Neuronal stem cell (in vitro differentiated cells): ENCODE results near the gene CST6.

Experiments
- DNase-seq: peaks from one replicate; pipeline ENCODE4 v3.0.0-alpha.2; 2013; ENCODE audit warnings: low spot score
- H2AFZ ChIP-seq: one replicate; pipeline ENCODE4 v1.6.1; 2013; ENCODE audit warnings: mild to moderate bottlenecking, low read length, inconsistent platforms
- H2AK5ac ChIP-seq: 2 replicates; pipeline ENCODE4 v1.6.1; 2013; ENCODE audit warnings: low read depth, mild to moderate bottlenecking, inconsistent platforms, low read length, moderate library complexity, mixed read lengths
- H2BK120ac ChIP-seq: 2 replicates; pipeline ENCODE4 v1.6.1; 2013; ENCODE audit warnings: low read depth, mild to moderate bottlenecking, inconsistent platforms, low read length, moderate library complexity, mixed read lengths
- H2BK12ac ChIP-seq: one replicate; pipeline ENCODE4 v1.6.1; 2013; ENCODE audit warnings: low read length, inconsistent platforms
- H2BK15ac ChIP-seq: 2 replicates; pipeline ENCODE4 v1.6.1; 2013; ENCODE audit warnings: mild to moderate bottlenecking, low read length, inconsistent platforms, mixed read lengths
- H2BK5ac ChIP-seq: one replicate; pipeline ENCODE4 v1.6.1; 2013; ENCODE audit warnings: inconsistent platforms, mild to moderate bottlenecking, low read length, moderate library complexity
- H3K14ac ChIP-seq: one replicate; pipeline ENCODE4 v1.6.1; 2013; ENCODE audit warnings: low read length, inconsistent platforms
- H3K18ac ChIP-seq: 2 replicates; pipeline ENCODE4 v1.6.1; 2013; ENCODE audit warnings: low read length, inconsistent platforms
- H3K23ac ChIP-seq: 2 replicates; pipeline ENCODE4 v1.6.1; 2013; ENCODE audit warnings: low read depth, mild to moderate bottlenecking, mixed read lengths, low read length, inconsistent platforms; ENCODE audit not compliant: poor library complexity
- H3K27ac ChIP-seq: replicated peaks from 3 replicates; pipeline ENCODE4 v1.5.1; 2013; ENCODE audit warnings: low read length, inconsistent platforms
- H3K27me3 ChIP-seq, 3 experiments: 2 replicates each; pipeline ENCODE4 v1.6.1; 2013; ENCODE audit warnings: low read length in 3 of 3, mild to moderate bottlenecking in 2 of 3, inconsistent platforms in 1 of 3, low read depth in 1 of 3, mixed read lengths in 1 of 3, moderate library complexity in 1 of 3; ENCODE audit not compliant: control insufficient read depth in 3 of 3, insufficient read depth in 3 of 3
- H3K36me3 ChIP-seq, 2 donors: replicated peaks in 1 of 2; 2 replicates each; pipeline ENCODE4 v1.6.1; 2013; ENCODE audit warnings: low read length in 2 of 2; ENCODE audit not compliant: control insufficient read depth in 2 of 2, insufficient read depth in 2 of 2
- H3K4ac ChIP-seq: 2 replicates; pipeline ENCODE4 v1.6.1; 2013; ENCODE audit warnings: inconsistent platforms, mild to moderate bottlenecking, low read length, moderate library complexity
- H3K4me1 ChIP-seq, 2 donors: 1 replicate in 1 of 2; 2 replicates in 1 of 2; pipeline ENCODE4 v1.6.1; 2013; ENCODE audit warnings: low read length in 2 of 2, low read depth in 1 of 2; ENCODE audit not compliant: control insufficient read depth in 2 of 2, insufficient read depth in 1 of 2
- H3K4me2 ChIP-seq: one replicate; pipeline ENCODE4 v1.6.1; 2013; ENCODE audit warnings: mild to moderate bottlenecking, low read length, inconsistent platforms; ENCODE audit not compliant: insufficient read depth, poor library complexity, severe bottlenecking
- H3K4me3 ChIP-seq, 2 donors: 2 replicates each; pipeline ENCODE4 v1.5.1; 2013; ENCODE audit warnings: low read length in 2 of 2, mild to moderate bottlenecking in 2 of 2, inconsistent platforms in 1 of 2, moderate library complexity in 1 of 2
- H3K79me1 ChIP-seq: one replicate; pipeline ENCODE4 v1.6.1; 2013; ENCODE audit warnings: low read depth, mild to moderate bottlenecking, inconsistent platforms, low read length, moderate library complexity
- H3K9ac ChIP-seq: one replicate; pipeline ENCODE4 v1.6.1; 2013; ENCODE audit warnings: mild to moderate bottlenecking, low read depth, low read length, inconsistent platforms; ENCODE audit not compliant: poor library complexity
- H3K9me3 ChIP-seq, 2 donors: replicated peaks in 1 of 2; 2 replicates each; pipeline versions ENCODE3 to v1.6.1; 2013; ENCODE audit warnings: low read length in 2 of 2, mild to moderate bottlenecking in 2 of 2, inconsistent platforms in 1 of 2, low read depth in 1 of 2, mixed read lengths in 1 of 2, moderate library complexity in 1 of 2; ENCODE audit not compliant: control insufficient read depth in 2 of 2, insufficient read depth in 1 of 2
- H4K8ac ChIP-seq: one replicate; pipeline ENCODE4 v1.6.1; 2013; ENCODE audit warnings: low read depth, mild to moderate bottlenecking, inconsistent platforms, low read length, moderate library complexity
- H4K91ac ChIP-seq: one replicate; pipeline ENCODE4 v1.6.1; 2013; ENCODE audit warnings: low read length, low read depth, mild to moderate bottlenecking, inconsistent platforms; ENCODE audit not compliant: poor library complexity
- WGBS, 2 donors: extraction: QIAGEN DNeasy Blood & Tissue Kit; methylation state at CpG; one replicate each; pipeline ENCODE4 v1.1.7; 2013; ENCODE audit warnings: missing lambda C conversion rate in 2 of 2, mixed read lengths in 1 of 2; ENCODE audit not compliant: insufficient read length in 2 of 2, insufficient replicate concordance in 1 of 2; ENCODE audit errors: extremely low coverage in 2 of 2; 5-methylcytosine and 5-hydroxymethylcytosine counted together

CST6 gene

GRCh38 chr11:66016793-66017177 is 5.0 kb downstream of the CST6 start:
- H2BK15ac ChIP-seq = peak overlapping the region; percentile 49
- H2AFZ ChIP-seq = no peak overlapping the region
- H3K4me2 ChIP-seq = no peak overlapping the region
- H3K27me3 ChIP-seq = peaks cover 0 to 65% (median 15%) of the 10 kb centered on the region in 3 experiments
- H3K14ac ChIP-seq = no peak overlapping the region
- no peak overlapping the region for H4K91ac ChIP-seq
- no peak overlapping the region for H2BK120ac ChIP-seq
- H3K23ac ChIP-seq = no peak overlapping the region
- no peak overlapping the region for H2BK12ac ChIP-seq
- H4K8ac ChIP-seq = no peak overlapping the region
- no peaks in the 10 kb centered on the region for H3K36me3 ChIP-seq
- peaks cover 2 to 3% of the 10 kb centered on the region in 2 donors for H3K4me1 ChIP-seq
- peak overlapping the region; percentile 56 for H2AK5ac ChIP-seq
- H2BK5ac ChIP-seq = no peak overlapping the region
- no CpG with 5 or more reads among the region's 10 CpGs for WGBS, 2 donors
- no peak overlapping the region for H3K4ac ChIP-seq
- DNase-seq = no peak
- no peaks in the 10 kb centered on the region for H3K79me1 ChIP-seq
- H3K27ac ChIP-seq = no peak overlapping the region
- no peak overlapping the region for H3K9ac ChIP-seq
- no peaks in the 10 kb centered on the region for H3K9me3 ChIP-seq
- no peak overlapping the region for H3K18ac ChIP-seq
- no peak overlapping the region for H3K4me3 ChIP-seq

- 100% methylated on average over 2 of the region's 4 CpGs; no CpG with 5 or more reads in 1 of the 2 donors for WGBS, 2 donors
- Histone ChIP-seq H3K14ac (no peak overlapping the region), H2BK120ac (no peak overlapping the region), H3K18ac (no peak overlapping the region), H2BK12ac (no peak overlapping the region), H3K36me3 (no peaks in the 10 kb centered on the region), H3K4me1 (peaks cover 2 to 3% of the 10 kb centered on the region in 2 donors), H3K79me1 (no peaks in the 10 kb centered on the region), H3K4me2 (no peak overlapping the region), H4K8ac (no peak overlapping the region), H4K91ac (no peak overlapping the region), H3K23ac (no peak overlapping the region), H2BK15ac (no peak overlapping the region), H2AFZ (no peak overlapping the region), H3K27ac (no peak overlapping the region), H2BK5ac (no peak overlapping the region), H3K4me3 (no peak overlapping the region), H3K9me3 (no peaks in the 10 kb centered on the region), H3K9ac (no peak overlapping the region), H3K4ac (no peak overlapping the region), H2AK5ac (no peak overlapping the region), H3K27me3 (peaks cover 0 to 61% (median 10%) of the 10 kb centered on the region in 3 experiments)
- no peak for DNase-seq
These were observed 5.5 kb downstream of the CST6 start for GRCh38 chr11:66017321-66017720.

GRCh38 chr11:66020212-66020611 is 8.4 kb downstream of the CST6 start:
- WGBS, 2 donors = no CpG with 5 or more reads among the region's 8 CpGs

GRCh38 chr11:66020618-66021357 is 9.0 kb downstream of the CST6 start:
- H3K79me1 ChIP-seq = no peaks in the 10 kb centered on the region
- H2AFZ ChIP-seq = peak overlapping the region; percentile 22
- no peak overlapping the region for H2BK12ac ChIP-seq
- peak overlapping the region; percentile 75 for H2AK5ac ChIP-seq
- peak overlapping the region; percentile 49 for H2BK15ac ChIP-seq
- H3K4me1 ChIP-seq = peaks cover 0 to 2% of the 10 kb centered on the region in 2 donors
- peak overlapping the region; percentile 44 for H3K9ac ChIP-seq
- no peak overlapping the region for H4K91ac ChIP-seq
- H2BK5ac ChIP-seq = no peak overlapping the region
- no peak overlapping the region for H3K14ac ChIP-seq
- no peak for DNase-seq
- H3K27me3 ChIP-seq = peaks cover 0 to 41% (median 13%) of the 10 kb centered on the region in 3 experiments
- no peak overlapping the region for H3K27ac ChIP-seq
- no peak overlapping the region for H4K8ac ChIP-seq
- no peak overlapping the region for H2BK120ac ChIP-seq
- H3K36me3 ChIP-seq = no peaks in the 10 kb centered on the region
- H3K23ac ChIP-seq = peak overlapping the region; percentile 89
- H3K4me2 ChIP-seq = no peak overlapping the region
- H3K18ac ChIP-seq = no peak overlapping the region
- no peak overlapping the region for H3K4ac ChIP-seq
- H3K9me3 ChIP-seq = no peaks in the 10 kb centered on the region
- no peak overlapping the region for H3K4me3 ChIP-seq
- WGBS, 2 donors = no CpG with 5 or more reads among the region's 25 CpGs

More at GRCh38 chr11:66020212-66020611, 8.4 kb downstream of the CST6 start:
- Histone ChIP-seq H3K9ac (no peak overlapping the region), H2AFZ (no peak overlapping the region), H4K8ac (no peak overlapping the region), H2BK15ac (peak overlapping the region; percentile 58), H4K91ac (no peak overlapping the region), H2BK5ac (no peak overlapping the region), H2BK12ac (no peak overlapping the region), H3K36me3 (no peaks in the 10 kb centered on the region), H3K23ac (peak overlapping the region; percentile 89), H3K14ac (peak overlapping the region; percentile 8), H3K4me2 (no peak overlapping the region), H3K27me3 (peaks cover 0 to 47% (median 11%) of the 10 kb centered on the region in 3 experiments), H3K4me3 (no peak overlapping the region), H3K18ac (peak overlapping the region; percentile 38), H3K79me1 (no peaks in the 10 kb centered on the region), H3K27ac (no peak overlapping the region), H3K9me3 (no peaks in the 10 kb centered on the region), H3K4me1 (peaks cover 0 to 2% of the 10 kb centered on the region in 2 donors), H3K4ac (no peak overlapping the region), H2AK5ac (peak overlapping the region; percentile 75), H2BK120ac (no peak overlapping the region)
- no peak for DNase-seq
